Peyer's patch (tissue), 4 donors: ENCODE results near the gene TNPO2.

Source experiments
- POLR2A ChIP-seq, 2 donors: fragments of 450-650 bp; IDR thresholded peaks; one replicate each; pipeline ENCODE4 v1.5.1; 2017; ENCODE audit warnings: antibody characterized with exemption in 2 of 2, mild to moderate bottlenecking in 2 of 2, moderate library complexity in 2 of 2
- TF ChIP-seq, protein P1 (sequence below), 6 experiments: fragments of 450-650 bp in 4 of 6; fragments of 200-600 bp in 2 of 6; sonication (generic) in 1 of 6; IDR thresholded peaks; one replicate each; pipeline ENCODE4 v1.5.1; 2017 to 2019; ENCODE audit warnings: antibody characterized with exemption in 6 of 6, mild to moderate bottlenecking in 3 of 6, moderate library complexity in 1 of 6

DNA sequence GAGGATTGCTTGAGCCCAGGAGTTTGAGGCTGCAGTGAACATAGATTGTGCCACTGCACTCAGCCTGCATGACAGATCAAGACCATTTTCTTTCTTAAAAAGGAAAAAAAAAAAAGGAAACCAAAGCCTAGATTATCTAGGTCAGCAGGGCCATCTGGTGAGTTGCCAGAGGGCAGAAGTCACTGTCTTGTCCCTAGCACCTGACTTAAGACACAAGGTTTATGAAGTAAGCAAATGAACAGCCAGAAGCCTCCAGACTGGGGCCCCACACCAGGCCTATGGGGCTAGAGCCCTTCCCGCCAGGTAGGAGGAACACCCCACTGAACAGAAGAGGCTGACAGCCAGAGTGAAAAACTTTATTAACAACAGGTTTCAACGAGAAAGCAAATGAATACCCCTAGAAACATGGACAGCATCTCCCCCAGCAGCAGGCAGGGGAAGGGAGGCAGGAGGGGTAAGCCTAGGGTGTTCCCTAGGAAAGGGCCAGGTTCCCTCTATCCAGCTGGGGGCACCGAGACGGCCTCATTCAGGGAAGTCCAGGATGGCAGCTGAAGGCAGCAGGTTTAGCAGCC lies 55.9 kb downstream of the TNPO2 start:
- no peak for TF ChIP-seq POLR2A (IDR thresholded peaks at IDR 0.05)
- TF ChIP-seq, protein P1, sequence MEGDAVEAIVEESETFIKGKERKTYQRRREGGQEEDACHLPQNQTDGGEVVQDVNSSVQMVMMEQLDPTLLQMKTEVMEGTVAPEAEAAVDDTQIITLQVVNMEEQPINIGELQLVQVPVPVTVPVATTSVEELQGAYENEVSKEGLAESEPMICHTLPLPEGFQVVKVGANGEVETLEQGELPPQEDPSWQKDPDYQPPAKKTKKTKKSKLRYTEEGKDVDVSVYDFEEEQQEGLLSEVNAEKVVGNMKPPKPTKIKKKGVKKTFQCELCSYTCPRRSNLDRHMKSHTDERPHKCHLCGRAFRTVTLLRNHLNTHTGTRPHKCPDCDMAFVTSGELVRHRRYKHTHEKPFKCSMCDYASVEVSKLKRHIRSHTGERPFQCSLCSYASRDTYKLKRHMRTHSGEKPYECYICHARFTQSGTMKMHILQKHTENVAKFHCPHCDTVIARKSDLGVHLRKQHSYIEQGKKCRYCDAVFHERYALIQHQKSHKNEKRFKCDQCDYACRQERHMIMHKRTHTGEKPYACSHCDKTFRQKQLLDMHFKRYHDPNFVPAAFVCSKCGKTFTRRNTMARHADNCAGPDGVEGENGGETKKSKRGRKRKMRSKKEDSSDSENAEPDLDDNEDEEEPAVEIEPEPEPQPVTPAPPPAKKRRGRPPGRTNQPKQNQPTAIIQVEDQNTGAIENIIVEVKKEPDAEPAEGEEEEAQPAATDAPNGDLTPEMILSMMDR (IDR thresholded peaks at IDR 0.05) = no peak
